Right kidney (tissue), 1 donor: ENCODE results near the gene KIF26B.

ENCODE experiments used
- DNase-seq: peaks from one replicate; pipeline ENCODE4 v3.0.0-alpha.2; 2016

KIF26B gene

GRCh38 chr1:245599371-245600174 is 444.8 kb downstream of the KIF26B start:
- no peak for DNase-seq

DNA sequence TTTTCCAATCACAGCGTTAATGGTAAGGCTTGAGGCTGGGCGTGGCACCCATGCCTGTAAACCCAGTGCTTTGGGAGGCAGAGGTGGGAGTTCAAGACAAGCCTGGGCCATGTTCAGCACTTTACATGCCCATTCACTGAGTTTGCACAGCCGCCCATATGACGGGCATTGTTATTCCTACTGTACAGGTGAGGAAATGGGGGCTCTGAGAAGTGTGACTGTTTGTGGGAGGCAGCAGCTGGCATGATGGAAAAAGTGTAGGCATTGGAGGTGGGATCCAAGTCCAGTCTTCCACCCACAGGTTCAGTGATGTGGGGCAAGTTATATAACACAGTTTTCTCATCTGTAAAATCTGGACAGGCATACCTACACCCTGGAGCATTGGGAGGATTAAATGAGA is 445.9 kb downstream of the KIF26B start:
- no peak for DNase-seq

GRCh38 chr1:245603311-245603865 is 448.6 kb downstream of the KIF26B start:
- DNase-seq: no peak

DNA sequence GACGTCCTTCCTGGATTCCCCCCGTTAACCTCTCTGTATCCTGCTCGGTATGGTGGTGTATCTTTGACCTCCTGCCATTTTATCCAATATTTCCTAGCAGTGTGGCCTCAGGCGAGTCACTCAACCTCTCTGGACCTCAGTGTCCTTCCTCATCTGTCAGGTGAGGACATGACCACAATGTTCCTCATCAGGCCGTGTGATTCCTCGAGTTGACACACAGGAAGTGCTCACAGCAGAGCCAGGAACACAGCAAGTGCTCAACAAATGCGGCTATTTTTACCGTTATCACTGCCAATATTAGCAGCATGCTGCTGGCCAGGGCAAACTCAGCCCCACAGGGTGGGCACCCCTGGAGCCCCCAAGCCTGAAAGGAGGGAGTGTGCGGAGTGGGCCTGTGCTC is 450.2 kb downstream of the KIF26B start:
- DNase-seq: no peak

DNA sequence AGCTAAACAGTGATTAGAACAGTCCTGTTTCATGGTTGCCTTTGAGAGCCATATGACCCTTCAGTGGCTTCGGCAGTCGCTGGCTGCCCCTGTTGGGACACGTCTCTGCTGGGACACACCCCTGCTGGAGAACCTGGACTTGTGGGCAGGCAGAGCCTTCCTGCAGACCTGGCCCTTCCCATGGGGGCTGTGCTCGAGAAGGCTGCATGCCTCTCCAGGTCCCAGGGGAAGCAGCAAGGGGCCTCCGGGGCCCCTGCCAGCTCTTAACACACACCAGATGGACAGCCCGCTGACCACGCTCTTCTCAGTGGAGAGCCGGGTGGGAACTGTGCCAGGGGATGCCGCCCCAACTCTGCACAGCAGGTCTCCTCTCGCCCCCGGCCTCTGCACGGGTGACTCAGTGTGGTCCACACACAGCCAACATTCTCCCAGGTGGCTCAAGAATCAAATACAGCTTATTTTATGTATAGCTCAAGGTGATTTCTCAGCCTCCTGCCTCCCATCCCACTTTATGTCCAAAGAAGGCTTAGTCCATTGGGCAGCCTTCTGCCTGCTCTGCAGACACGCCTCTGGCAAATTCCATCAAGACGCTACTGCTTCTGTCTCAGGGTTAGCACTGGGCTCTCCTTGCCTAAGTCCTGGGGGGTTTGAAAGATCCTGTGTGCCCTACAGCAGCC is 450.8 kb downstream of the KIF26B start:
- no peak for DNase-seq

DNA sequence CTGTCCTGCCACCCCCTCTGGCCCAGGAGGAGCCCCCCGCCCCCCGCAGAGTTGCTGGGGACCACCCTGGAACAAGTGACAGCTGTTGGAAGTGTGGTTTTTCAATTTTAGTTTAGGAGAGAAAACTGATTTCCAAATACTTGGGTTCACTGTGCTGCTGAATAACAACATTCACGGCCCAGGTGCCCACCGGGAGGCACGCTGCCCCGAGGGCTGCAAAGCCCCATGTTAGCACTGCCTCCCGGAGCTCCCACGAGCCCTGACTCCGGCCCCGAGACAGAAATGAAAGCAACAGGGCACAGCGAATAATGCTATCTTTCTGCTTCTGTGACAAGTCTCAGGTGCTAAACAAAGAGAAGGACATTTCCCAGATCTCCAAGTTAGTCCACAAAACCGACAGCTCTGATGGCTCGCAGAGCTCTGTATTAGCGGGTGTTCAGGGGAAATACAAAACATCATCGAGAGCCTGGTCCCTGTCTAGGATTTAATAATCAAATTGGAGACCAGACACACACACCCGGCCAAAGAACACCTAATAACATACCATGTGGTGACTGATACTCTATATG is 451.5 kb downstream of the KIF26B start:
- DNase-seq: no peak

GRCh38 chr1:245608271-245608670 is 453.5 kb downstream of the KIF26B start:
- no peak for DNase-seq

DNA sequence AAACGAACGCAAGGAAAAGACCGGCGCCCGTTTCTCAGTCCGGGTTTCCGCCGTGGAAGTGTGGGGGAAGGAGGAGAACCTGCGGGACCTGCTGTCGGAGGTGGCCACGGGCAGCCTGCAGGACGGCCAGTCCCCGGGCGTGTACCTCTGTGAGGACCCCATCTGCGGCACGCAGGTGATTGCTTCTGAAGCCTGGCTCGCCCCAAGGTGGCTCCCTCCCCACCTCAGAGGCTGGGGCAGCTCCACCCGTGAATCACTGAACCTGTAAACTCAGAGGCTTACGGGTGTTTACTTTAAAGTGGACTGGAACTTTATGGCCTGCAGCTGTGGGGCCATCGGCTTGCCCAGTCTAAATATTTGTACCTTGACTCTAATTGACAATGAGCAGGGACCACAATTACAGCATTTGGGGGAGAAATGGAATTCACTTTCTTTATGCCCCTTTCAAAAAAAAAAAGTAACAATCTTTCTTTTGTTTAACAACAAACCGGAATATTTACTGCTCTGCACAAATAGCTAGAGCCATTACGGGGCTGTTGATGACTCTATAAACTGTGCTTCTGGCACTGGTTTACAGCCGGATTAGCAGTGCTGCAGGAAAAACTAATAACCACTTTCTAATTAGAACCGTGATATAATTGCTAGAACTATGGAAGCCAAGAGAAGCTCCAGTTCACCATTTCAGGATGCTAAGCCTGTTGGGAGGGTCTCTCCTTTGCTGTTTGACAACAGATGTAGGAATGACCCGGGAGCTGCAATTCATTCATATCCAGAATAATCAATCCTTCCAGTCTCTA is 454.8 kb downstream of the KIF26B start:
- DNase-seq: peak; percentile 20

DNA sequence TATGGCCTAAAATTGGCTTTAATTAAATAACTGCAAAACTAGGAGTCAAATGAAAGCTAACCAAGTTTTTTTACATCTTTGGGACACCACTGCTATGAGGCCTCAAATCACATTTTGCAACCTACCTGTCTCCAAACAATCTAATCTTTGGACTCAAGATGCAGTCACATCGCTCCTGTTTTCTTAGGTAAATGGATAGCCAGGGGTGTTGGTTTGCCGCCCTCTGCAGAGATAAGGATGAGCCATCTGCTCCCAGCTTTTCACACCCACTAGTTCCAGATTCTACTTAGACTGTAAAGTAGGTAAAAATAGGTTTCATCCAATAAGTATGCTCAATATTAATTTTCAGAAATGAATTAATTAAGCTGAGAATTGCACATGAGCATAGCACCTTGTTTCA is 456.5 kb downstream of the KIF26B start:
- DNase-seq: no peak

DNA sequence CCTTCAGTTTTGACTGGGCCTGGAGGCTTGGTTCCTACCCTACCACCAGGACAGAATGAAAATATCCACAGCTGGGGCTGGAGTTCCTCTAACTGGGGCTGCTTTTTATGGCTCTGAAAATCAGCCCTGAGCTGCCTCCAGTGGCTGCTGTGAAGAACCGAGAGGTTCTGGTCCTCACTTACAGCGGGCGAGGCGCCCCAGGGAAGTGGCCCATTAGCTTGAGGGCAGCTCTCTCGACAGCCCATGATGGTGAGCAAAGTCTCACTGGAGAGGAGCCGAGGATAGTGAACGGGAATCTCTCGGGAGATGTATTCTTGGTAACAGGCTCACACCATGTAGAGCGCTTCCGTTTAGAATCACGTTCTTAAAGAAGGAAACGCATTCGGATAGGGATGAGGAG is 459.7 kb downstream of the KIF26B start:
- DNase-seq: no peak

GRCh38 chr1:245615001-245615400 is 460.2 kb downstream of the KIF26B start:
- DNase-seq: no peak

- no peak for DNase-seq
These were observed 466.8 kb downstream of the KIF26B start for GRCh38 chr1:245621589-245621988.

DNA sequence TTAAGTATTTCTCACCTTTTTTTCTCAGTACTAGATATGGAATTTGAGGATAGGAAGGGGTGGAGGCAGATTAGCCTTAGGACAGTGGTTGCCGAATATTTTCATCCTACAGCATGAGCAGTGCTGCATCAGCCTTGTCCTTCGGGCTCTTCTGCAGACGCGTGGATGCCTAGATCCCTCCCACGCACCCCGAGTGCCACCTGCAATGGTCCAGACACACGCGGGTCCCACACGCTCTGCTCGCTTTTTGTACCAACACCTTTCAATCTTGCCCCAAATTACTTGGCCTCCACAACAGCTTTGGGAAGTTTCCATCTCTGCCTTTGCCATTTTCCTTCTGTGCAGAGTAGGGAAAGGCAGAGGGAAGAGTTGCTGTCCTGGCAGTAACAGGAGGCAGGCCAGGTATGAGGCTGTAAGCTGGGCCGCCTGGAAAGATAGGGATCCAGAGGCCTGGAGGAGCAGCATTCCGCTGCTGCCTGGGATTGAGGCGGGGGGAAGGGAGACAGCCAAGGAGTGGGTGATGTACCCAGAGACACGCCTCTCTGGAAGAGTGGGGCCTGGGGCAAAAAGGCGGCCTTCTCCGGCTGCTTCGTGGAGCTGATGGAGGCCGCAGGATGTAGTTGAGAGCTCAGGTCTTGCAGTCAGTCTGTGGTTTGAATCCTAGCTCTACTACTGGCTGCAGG is 467.7 kb downstream of the KIF26B start:
- no peak for DNase-seq

DNA sequence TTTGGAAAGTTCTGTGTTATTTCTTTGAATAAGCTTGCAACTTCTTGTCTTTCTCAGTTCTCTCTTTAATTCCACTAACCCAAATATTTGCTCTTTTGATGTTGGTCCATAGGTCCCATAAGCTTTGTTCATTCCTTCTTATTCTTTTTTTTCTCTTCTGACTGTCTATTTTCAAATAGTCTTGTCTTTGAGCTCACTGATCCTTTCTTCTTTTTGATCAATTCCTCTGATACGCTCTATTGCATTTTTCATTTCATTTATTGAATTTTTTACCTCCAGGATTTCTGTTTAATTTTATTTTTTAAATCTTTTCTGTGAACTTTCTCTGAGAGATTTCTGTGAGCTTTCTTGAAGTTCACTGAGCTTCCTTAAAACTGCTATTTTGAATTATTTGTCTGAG is 486.6 kb downstream of the KIF26B start:
- DNase-seq: no peak

DNA sequence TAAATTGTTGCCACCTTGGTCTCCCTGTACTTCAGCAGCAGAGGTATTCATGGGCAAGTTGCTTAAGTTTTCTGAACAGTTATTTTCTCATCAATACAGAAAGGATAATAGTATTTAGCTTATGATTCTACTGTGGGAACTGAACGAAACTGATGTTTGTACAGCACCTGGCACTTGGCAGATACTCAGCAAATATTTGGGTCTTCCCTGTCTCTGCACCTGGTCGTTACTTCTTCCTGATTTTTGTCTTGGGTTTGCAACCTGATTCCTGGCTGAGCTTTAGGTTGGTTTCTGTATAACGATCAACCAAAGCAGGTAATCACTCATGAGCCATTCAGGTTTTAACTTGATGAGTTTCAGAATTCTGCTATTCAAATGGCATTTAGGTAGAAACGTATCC is 490.6 kb downstream of the KIF26B start:
- no peak for DNase-seq

- DNase-seq: no peak
These were observed 491.1 kb downstream of the KIF26B start for GRCh38 chr1:245645894-245646293.

GRCh38 chr1:245648749-245649522 is 494.2 kb downstream of the KIF26B start:
- DNase-seq: no peak

DNA sequence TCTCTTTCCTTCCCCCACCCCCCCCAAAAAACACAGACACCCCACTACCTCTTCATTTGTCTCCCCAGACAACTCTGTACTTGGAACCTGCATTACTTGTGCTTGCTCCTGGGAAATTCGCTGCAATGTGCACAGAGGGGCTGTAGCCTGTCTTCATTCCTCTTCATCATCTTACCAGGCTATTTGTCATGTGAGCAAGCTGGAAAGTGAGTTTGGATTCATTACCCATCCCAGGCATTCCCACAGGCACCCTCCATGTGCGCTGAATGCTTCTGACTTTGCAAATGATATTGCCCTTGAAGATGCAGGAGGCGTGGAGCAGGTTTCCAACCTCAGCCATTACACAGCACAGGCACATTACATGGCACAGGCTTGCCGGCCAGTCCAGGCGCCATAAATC is 494.9 kb downstream of the KIF26B start:
- DNase-seq: no peak

DNA sequence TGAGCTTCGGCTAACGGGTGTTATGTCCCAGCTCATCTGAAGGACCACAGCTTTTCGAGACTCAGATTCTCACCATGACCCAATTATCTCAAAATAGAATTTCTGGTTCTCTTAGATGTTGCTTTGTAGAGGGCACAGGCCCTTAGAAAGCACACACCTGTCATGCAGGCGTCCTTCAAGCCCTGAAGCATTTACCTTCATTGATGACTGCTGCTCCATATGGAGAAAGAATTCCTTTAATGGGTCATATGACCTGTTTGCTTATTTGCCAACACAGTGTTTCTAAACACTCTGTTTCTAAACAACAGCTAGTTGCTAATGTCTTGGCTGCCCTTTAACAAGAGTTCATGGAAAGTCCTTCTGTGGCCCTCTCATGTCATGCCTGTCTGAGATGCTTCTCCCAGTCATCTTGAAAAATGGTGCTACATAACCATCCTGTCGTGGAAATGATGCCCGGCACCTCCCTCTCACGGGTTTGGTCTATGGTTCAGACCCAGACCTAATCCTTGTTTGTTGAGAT is 495.7 kb downstream of the KIF26B start:
- no peak for DNase-seq

DNA sequence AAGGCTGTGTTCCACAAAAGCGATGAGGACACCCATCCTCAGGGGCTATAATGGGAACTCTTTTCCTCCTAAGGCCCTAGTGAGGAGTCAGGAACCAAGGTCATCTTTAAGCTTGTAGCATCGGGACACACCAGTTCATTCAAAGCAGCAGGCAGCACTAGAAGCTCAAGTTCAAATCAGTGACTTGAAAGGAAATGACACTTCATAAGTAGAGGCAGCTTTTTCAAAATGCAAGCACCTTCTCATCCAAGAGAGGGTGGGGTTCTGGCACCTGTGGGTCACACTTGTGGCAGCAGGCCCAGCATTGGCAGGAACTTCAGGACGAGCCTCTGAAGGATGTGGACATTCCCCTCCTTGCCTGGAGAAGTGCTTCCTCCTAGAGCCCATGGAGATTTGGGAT is 496.3 kb downstream of the KIF26B start:
- DNase-seq: no peak

DNA sequence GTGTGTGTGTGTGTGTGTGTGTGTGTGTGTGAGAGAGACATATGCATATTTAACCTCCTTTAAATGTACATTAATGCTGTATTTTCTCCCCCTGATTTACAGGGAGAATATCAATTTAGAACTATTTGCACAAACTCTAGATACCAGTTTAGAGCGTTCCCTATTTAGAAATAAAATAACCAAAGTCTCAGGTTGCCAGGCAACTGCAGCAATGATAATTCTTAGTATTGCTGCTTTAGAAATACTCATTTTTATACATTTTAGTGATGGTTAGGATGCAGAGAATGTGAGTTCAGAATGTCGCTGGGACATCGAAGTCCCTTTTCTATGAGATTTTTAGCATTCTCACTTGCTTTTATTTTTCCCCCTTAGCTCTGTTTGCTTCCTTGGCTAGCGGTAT is 497.3 kb downstream of the KIF26B start:
- DNase-seq: no peak
